ENCODE measurements around the gene AP1S3. TPM values are rescaled to one million over a fixed set of nuclear protein-coding genes. Genes with fewer than 3 reads are reported as not detected.
A peak's percentile ranks its signal among the peaks of the same experiment; 100 is the strongest.

AP1S3 gene
- total and polyA plus RNA-seq, 4 experiments from 2014 or later: 0.96 to 2.6 (median 1.2) TPM

DNA sequence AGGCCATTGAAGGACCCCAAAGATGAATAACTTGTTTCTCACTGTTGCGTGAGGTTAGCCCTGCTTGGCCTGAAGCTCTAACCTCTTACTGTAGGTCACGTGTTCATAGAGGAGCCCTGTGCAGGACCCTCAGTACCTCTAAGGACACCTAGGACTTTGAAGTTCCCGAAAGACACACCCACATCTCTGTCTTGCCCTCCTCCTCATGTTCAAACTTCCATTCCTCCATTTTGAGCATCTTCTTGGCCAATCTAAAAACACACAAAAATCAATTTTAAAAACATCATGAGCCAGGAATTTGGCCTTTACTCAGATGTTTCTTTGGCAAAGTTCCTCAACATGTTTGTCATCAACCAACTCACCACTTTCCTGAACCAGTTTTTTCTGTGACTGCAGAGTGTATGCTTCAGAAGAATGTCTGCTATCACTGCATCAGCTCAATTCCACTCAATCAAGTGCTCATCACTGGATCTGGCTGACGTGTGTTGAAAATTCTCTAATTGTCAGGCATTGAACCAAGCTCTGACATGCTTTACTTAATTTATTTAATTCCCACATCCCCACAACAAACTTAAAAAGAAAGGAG lies 101.6 kb downstream of the AP1S3 start:
- H3K27me3 ChIP-seq (ENCODE audit: insufficient read depth, low read length): no peaks in the 10 kb centered on the region
- H3K9me3 ChIP-seq (ENCODE audit: control insufficient read depth in 1 of 2, low read length in 2 of 2): no peaks in the 10 kb centered on the region
- DNase-seq: no peak
- ChIA-PET POLR2A (ENCODE audit: partially characterized antibody) (no interaction called here), CTCF (ENCODE audit: partially characterized antibody) (no interaction called here)
- no peaks in the 10 kb centered on the region for H3K36me3 Mint-ChIP-seq
- H3K9me3 Mint-ChIP-seq: peaks cover 0 to 4% (median 2%) of the 10 kb centered on the region in 8 donors
- H3K27ac ChIP-seq (ENCODE audit: low read depth, low read length): no peak overlapping the region
- H3K4me3 Mint-ChIP-seq: no peak overlapping the region
- H3K27me3 Mint-ChIP-seq: peaks cover 0 to 7% of the 10 kb centered on the region in 2 donors
- intact Hi-C loops (cut with micrococcal nuclease): no loop called here
- H3K4me1 Mint-ChIP-seq: no peaks in the 10 kb centered on the region
- H3K4me3 ChIP-seq (ENCODE audit: low read length in 2 of 2): no peak overlapping the region
- no peaks in the 10 kb centered on the region for H3K36me3 ChIP-seq (ENCODE audit: insufficient read depth, low read length)
- no peaks in the 10 kb centered on the region for H3K4me1 ChIP-seq (ENCODE audit: insufficient read depth, low read length)
- no peak overlapping the region for H3K27ac Mint-ChIP-seq

GRCh38 chr2:223735035-223735640 lies 102.2 kb downstream of the AP1S3 start:
- no peak overlapping the region for H3K4me3 Mint-ChIP-seq
- peaks cover 0 to 4% (median 2%) of the 10 kb centered on the region in 8 donors for H3K9me3 Mint-ChIP-seq
- H3K4me3 ChIP-seq (ENCODE audit: low read length in 2 of 2): no peak overlapping the region
- no peaks in the 10 kb centered on the region for H3K4me1 Mint-ChIP-seq
- H3K27me3 ChIP-seq (ENCODE audit: insufficient read depth, low read length): no peaks in the 10 kb centered on the region
- H3K27me3 Mint-ChIP-seq: peaks cover 0 to 7% of the 10 kb centered on the region in 2 donors
- intact Hi-C loops (cut with micrococcal nuclease): no loop called here
- no peaks in the 10 kb centered on the region for H3K9me3 ChIP-seq (ENCODE audit: control insufficient read depth in 1 of 2, low read length in 2 of 2)
- H3K36me3 ChIP-seq (ENCODE audit: insufficient read depth, low read length): no peaks in the 10 kb centered on the region
- H3K27ac ChIP-seq (ENCODE audit: low read depth, low read length): no peak overlapping the region
- H3K4me1 ChIP-seq (ENCODE audit: insufficient read depth, low read length): no peaks in the 10 kb centered on the region
- DNase-seq: no peak
- H3K27ac Mint-ChIP-seq: no peak overlapping the region
- CTCF ChIA-PET (ENCODE audit: partially characterized antibody): no interaction called here
- POLR2A ChIA-PET (ENCODE audit: partially characterized antibody): no interaction called here
- H3K36me3 Mint-ChIP-seq: no peaks in the 10 kb centered on the region

GRCh38 chr2:223734346-223734745 lies 103.0 kb downstream of the AP1S3 start:
- no peaks in the 10 kb centered on the region for H3K9me3 ChIP-seq (ENCODE audit: control insufficient read depth in 1 of 2, low read length in 2 of 2)
- intact Hi-C loops (cut with micrococcal nuclease): no loop called here
- no peaks in the 10 kb centered on the region for H3K4me1 ChIP-seq (ENCODE audit: insufficient read depth, low read length)
- POLR2A ChIA-PET (ENCODE audit: partially characterized antibody): no interaction called here
- Mint-ChIP-seq H3K9me3 (peaks cover 0 to 4% (median 2%) of the 10 kb centered on the region in 8 donors), H3K4me1 (no peaks in the 10 kb centered on the region), H3K4me3 (no peak overlapping the region), H3K27ac (no peak overlapping the region), H3K36me3 (no peaks in the 10 kb centered on the region), H3K27me3 (peaks cover 0 to 5% of the 10 kb centered on the region in 2 donors)
- no peak for DNase-seq
- H3K27ac ChIP-seq (ENCODE audit: low read depth, low read length): no peak overlapping the region
- no peaks in the 10 kb centered on the region for H3K27me3 ChIP-seq (ENCODE audit: insufficient read depth, low read length)
- H3K36me3 ChIP-seq (ENCODE audit: insufficient read depth, low read length): no peaks in the 10 kb centered on the region
- CTCF ChIA-PET (ENCODE audit: partially characterized antibody): no interaction called here
- no peak overlapping the region for H3K4me3 ChIP-seq (ENCODE audit: low read length in 2 of 2)

DNA sequence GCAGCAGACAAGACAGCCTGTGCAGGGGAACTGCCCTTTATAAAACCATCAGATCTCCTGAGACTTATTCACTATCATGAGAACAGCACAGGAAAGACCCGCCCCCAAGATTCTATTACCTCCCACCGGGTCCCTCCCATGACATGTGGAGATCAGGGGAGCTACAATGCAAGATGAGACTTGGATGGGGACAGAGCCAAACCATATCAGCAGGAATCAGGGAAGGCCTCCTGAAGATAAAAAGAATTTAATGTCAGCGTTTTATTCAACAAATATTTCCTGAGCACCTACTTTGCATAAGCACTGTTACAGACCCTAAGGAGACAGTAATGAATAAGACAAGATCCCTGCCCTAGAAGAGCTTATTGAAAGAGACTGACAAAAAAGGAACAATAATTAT lies 105.0 kb downstream of the AP1S3 start:
- ChIA-PET CTCF (ENCODE audit: partially characterized antibody) (interaction anchor here (1.2 kb wide), 1 partner anchor 28 kb away, joined by 3 read pairs; no protein-coding TSS in a partner anchor), POLR2A (ENCODE audit: partially characterized antibody) (no interaction called here)
- H3K9me3 ChIP-seq (ENCODE audit: control insufficient read depth in 1 of 2, low read length in 2 of 2): no peaks in the 10 kb centered on the region
- no peaks in the 10 kb centered on the region for H3K27me3 ChIP-seq (ENCODE audit: insufficient read depth, low read length)
- Mint-ChIP-seq H3K9me3 (peaks cover 0 to 4% (median 2%) of the 10 kb centered on the region in 8 donors), H3K4me1 (no peaks in the 10 kb centered on the region), H3K4me3 (no peak overlapping the region), H3K36me3 (no peaks in the 10 kb centered on the region), H3K27me3 (peaks cover 0 to 2% of the 10 kb centered on the region in 2 donors), H3K27ac (no peak overlapping the region)
- DNase-seq: no peak
- H3K4me1 ChIP-seq (ENCODE audit: insufficient read depth, low read length): no peaks in the 10 kb centered on the region
- H3K36me3 ChIP-seq (ENCODE audit: insufficient read depth, low read length): no peaks in the 10 kb centered on the region
- intact Hi-C loops (cut with micrococcal nuclease): no loop called here
- H3K4me3 ChIP-seq (ENCODE audit: low read length in 2 of 2): no peak overlapping the region
- no peak overlapping the region for H3K27ac ChIP-seq (ENCODE audit: low read depth, low read length)

DNA sequence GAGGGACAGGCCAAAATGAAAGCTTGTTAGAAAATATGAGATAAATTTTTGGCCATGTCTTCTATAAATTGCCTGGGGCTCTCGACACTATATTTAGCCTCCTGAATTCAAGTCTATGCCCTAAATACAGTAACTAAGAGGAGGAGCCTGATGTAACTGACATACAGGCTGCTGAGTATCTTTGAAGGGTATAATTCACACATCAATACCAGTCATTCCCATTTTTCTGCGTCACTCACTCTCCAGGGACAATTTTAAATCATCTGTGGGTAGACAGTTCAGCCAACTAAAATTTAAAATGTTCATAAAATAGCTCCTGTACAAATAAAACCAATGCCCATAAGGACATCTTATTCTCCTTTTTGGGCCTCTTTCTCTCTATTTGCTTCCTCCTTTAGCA lies 105.9 kb downstream of the AP1S3 start:
- Mint-ChIP-seq H3K27me3 (peaks cover 0 to 2% of the 10 kb centered on the region in 2 donors), H3K4me3 (no peak overlapping the region), H3K27ac (no peak overlapping the region), H3K36me3 (no peaks in the 10 kb centered on the region), H3K9me3 (peaks cover 0 to 4% (median 2%) of the 10 kb centered on the region in 8 donors), H3K4me1 (no peaks in the 10 kb centered on the region)
- CTCF ChIA-PET (ENCODE audit: partially characterized antibody): interaction anchor here (1.2 kb wide), 1 partner anchor 29 kb away, joined by 3 read pairs; no protein-coding TSS in a partner anchor
- Histone ChIP-seq H3K27ac (ENCODE audit: low read depth, low read length) (no peak overlapping the region), H3K27me3 (ENCODE audit: insufficient read depth, low read length) (no peaks in the 10 kb centered on the region), H3K36me3 (ENCODE audit: insufficient read depth, low read length) (no peaks in the 10 kb centered on the region), H3K4me3 (ENCODE audit: low read length in 2 of 2) (no peak overlapping the region), H3K9me3 (ENCODE audit: control insufficient read depth in 1 of 2, low read length in 2 of 2) (no peaks in the 10 kb centered on the region), H3K4me1 (ENCODE audit: insufficient read depth, low read length) (no peaks in the 10 kb centered on the region)
- DNase-seq: no peak
- POLR2A ChIA-PET (ENCODE audit: partially characterized antibody): no interaction called here
- intact Hi-C loops (cut with micrococcal nuclease): no loop called here

GRCh38 chr2:223729781-223730180 lies 107.6 kb downstream of the AP1S3 start:
- Mint-ChIP-seq H3K36me3 (no peaks in the 10 kb centered on the region), H3K4me1 (no peaks in the 10 kb centered on the region), H3K27me3 (no peaks in the 10 kb centered on the region), H3K9me3 (peaks cover 0 to 4% (median 0%) of the 10 kb centered on the region in 8 donors), H3K27ac (no peak overlapping the region), H3K4me3 (no peak overlapping the region)
- no peaks in the 10 kb centered on the region for H3K9me3 ChIP-seq (ENCODE audit: control insufficient read depth in 1 of 2, low read length in 2 of 2)
- ChIA-PET POLR2A (ENCODE audit: partially characterized antibody) (no interaction called here), CTCF (ENCODE audit: partially characterized antibody) (no interaction called here)
- H3K36me3 ChIP-seq (ENCODE audit: insufficient read depth, low read length): no peaks in the 10 kb centered on the region
- H3K4me3 ChIP-seq (ENCODE audit: low read length in 2 of 2): no peak overlapping the region
- no peaks in the 10 kb centered on the region for H3K4me1 ChIP-seq (ENCODE audit: insufficient read depth, low read length)
- DNase-seq: no peak
- no peak overlapping the region for H3K27ac ChIP-seq (ENCODE audit: low read depth, low read length)
- H3K27me3 ChIP-seq (ENCODE audit: insufficient read depth, low read length): no peaks in the 10 kb centered on the region
- intact Hi-C loops (cut with micrococcal nuclease): no loop called here

DNA sequence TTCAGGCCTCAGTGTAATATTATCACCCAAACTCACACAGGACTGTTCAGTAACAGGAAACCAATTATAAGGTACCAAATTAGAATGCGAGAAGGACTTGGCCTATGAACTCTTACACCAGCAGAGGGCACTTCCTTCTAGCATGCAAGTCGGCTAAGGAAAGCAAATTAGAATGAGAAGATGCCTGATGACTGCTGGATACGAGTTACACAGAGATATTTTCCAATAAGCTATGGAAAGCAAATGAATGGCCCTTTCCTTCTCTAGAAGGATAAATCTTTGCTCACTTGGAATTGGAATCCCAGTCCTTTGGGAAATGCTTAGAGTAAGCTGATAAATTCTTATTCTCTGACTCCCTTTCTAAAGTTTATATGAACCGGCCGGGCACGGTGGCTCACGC lies 109.8 kb downstream of the AP1S3 start:
- intact Hi-C loops (cut with micrococcal nuclease): loop anchor here (1.0 kb wide), 1 partner anchor 110 kb away; the partner anchor contains the start of gene AP1S3
- ChIA-PET POLR2A (ENCODE audit: partially characterized antibody) (no interaction called here), CTCF (ENCODE audit: partially characterized antibody) (interaction anchor here (1.1 to 2.9 kb wide), 4 partner anchors 14 to 71 kb away, joined by 3 to 13 read pairs (median 4); no protein-coding TSS in a partner anchor)
- no peaks in the 10 kb centered on the region for H3K4me1 Mint-ChIP-seq
- Histone ChIP-seq H3K4me3 (ENCODE audit: low read length in 2 of 2) (no peak overlapping the region), H3K36me3 (ENCODE audit: insufficient read depth, low read length) (no peaks in the 10 kb centered on the region), H3K4me1 (ENCODE audit: insufficient read depth, low read length) (no peaks in the 10 kb centered on the region), H3K27me3 (ENCODE audit: insufficient read depth, low read length) (no peaks in the 10 kb centered on the region), H3K9me3 (ENCODE audit: control insufficient read depth in 1 of 2, low read length in 2 of 2) (no peaks in the 10 kb centered on the region), H3K27ac (ENCODE audit: low read depth, low read length) (no peak overlapping the region)
- H3K36me3 Mint-ChIP-seq: no peaks in the 10 kb centered on the region
- no peak overlapping the region for H3K4me3 Mint-ChIP-seq
- peaks cover 3 to 4% of the 10 kb centered on the region in 2 donors for H3K27me3 Mint-ChIP-seq
- peaks cover 0 to 1% (median 0%) of the 10 kb centered on the region in 8 donors for H3K9me3 Mint-ChIP-seq
- no peak overlapping the region for H3K27ac Mint-ChIP-seq
- peak in 4 of 5 donors; percentile 21 to 25 (median 24) for DNase-seq

Measured in CD4-positive, alpha-beta memory T cell (primary cell).